ENCODE measurements around the gene TPT1. TPM values are rescaled to one million over a fixed set of nuclear protein-coding genes. Genes with fewer than 3 reads are reported as not detected.
A peak's percentile ranks its signal among the peaks of the same experiment; 100 is the strongest.

The TPT1 gene
- total RNA-seq, 2 experiments from 2014 or later = 3,408 to 3,964 TPM

DNA sequence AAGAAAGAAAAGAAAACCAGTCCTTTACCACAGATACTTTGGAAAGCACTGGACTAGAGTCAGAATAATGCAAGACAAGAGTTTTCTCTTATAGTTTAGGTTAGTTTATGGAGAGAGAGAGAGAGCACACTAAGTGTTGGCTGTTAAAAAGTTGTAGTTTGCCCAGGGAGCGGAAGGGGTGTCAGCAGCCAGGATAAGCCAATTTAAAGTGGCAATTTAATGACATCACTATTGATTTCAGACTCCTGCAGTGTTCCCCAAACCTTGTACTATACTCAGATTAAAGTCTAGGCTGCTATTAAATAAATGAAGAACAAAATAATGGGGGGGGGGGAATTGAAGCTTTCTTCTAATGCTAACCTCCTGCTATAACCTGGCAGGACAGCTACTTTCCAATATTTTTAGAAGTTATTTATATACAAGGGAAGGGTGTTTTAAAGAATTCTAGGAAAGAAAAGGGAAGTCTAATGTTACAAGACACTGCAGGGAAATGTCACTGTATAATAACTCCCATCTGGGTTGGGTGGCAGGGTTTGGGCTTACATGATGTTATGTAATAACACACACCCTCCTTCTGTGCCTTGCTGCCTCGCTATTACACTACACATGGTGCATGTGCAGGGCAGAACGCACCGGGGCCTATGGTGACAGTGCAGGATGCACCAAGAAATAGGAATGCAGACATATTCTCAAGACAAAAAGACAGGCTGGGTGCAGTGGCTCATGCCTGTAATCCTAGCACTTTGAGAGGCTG lies 19.9 kb downstream of the TPT1 start:
- no peak for ATAC-seq
- no peak for DNase-seq
- POLR2A ChIA-PET = no interaction called here
- H3K27ac Mint-ChIP-seq = no peak overlapping the region
- H3K4me1 Mint-ChIP-seq = peaks cover 9% of the 10 kb centered on the region
- H3K4me3 Mint-ChIP-seq = no peak overlapping the region
- H3K9me3 Mint-ChIP-seq (ENCODE audit: low read depth) = no peaks in the 10 kb centered on the region
- CTCF ChIA-PET = interaction anchor here (1.2 to 1.5 kb wide), 2 partner anchors 143 to 274 kb away, joined by 3 read pairs; no protein-coding TSS in a partner anchor
- intact Hi-C loops (cut with DNase I, micrococcal nuclease) = loop anchor here in 1 of 2 experiments (5.0 kb wide), 1 partner anchor 114 kb away; no protein-coding TSS in a partner anchor
- no peaks in the 10 kb centered on the region for H3K36me3 Mint-ChIP-seq (ENCODE audit: low read depth)
- H3K27me3 Mint-ChIP-seq = no peaks in the 10 kb centered on the region

GRCh38 chr13:45316996-45317395 lies 24.0 kb downstream of the TPT1 start:
- no peak overlapping the region for H3K27ac Mint-ChIP-seq
- no peak for ATAC-seq
- no peak for DNase-seq
- peaks cover 6% of the 10 kb centered on the region for H3K4me1 Mint-ChIP-seq
- no peaks in the 10 kb centered on the region for H3K36me3 Mint-ChIP-seq (ENCODE audit: low read depth)
- POLR2A ChIA-PET = no interaction called here
- no peaks in the 10 kb centered on the region for H3K27me3 Mint-ChIP-seq
- no peaks in the 10 kb centered on the region for H3K9me3 Mint-ChIP-seq (ENCODE audit: low read depth)
- no peak overlapping the region for H3K4me3 Mint-ChIP-seq
- CTCF ChIA-PET = no interaction called here
- intact Hi-C loops (cut with DNase I, micrococcal nuclease) = no loop called here

DNA sequence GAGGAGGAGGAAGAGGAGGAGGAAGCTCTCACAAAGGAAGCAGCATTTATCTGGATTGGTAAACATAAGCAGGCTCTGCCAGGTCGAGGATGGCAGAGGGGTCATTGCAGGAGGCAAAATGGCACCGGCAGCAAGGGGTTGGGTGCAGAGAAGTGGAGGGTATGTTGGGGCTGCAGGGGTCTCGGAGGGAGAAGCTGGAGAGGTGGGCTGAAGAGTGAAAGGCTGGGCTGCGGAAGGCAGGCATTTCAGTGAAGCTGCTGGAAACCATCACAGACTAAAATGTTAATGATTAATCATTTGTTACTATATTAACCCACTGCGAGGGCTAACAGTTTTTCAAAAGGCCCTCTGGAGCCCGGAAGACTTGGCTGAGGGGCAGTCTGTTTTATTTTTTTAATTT lies 24.6 kb downstream of the TPT1 start:
- DNase-seq = no peak
- intact Hi-C loops (cut with DNase I, micrococcal nuclease) = no loop called here
- no peaks in the 10 kb centered on the region for H3K9me3 Mint-ChIP-seq (ENCODE audit: low read depth)
- H3K27ac Mint-ChIP-seq = no peak overlapping the region
- ChIA-PET CTCF (no interaction called here), POLR2A (no interaction called here)
- no peak for ATAC-seq
- H3K4me3 Mint-ChIP-seq = no peak overlapping the region
- no peaks in the 10 kb centered on the region for H3K36me3 Mint-ChIP-seq (ENCODE audit: low read depth)
- H3K4me1 Mint-ChIP-seq = peaks cover 9% of the 10 kb centered on the region
- peaks cover 2% of the 10 kb centered on the region for H3K27me3 Mint-ChIP-seq

- H3K4me3 Mint-ChIP-seq = no peak overlapping the region
- no peak for DNase-seq
- peaks cover 15% of the 10 kb centered on the region for H3K4me1 Mint-ChIP-seq
- intact Hi-C loops (cut with DNase I, micrococcal nuclease) = no loop called here
- no peak for ATAC-seq
- POLR2A ChIA-PET = no interaction called here
- peaks cover 3% of the 10 kb centered on the region for H3K27me3 Mint-ChIP-seq
- no peaks in the 10 kb centered on the region for H3K9me3 Mint-ChIP-seq (ENCODE audit: low read depth)
- CTCF ChIA-PET = no interaction called here
- H3K36me3 Mint-ChIP-seq (ENCODE audit: low read depth) = no peaks in the 10 kb centered on the region
- no peak overlapping the region for H3K27ac Mint-ChIP-seq
Measured at GRCh38 chr13:45315520-45316167, 25.3 kb downstream of the TPT1 start.

DNA sequence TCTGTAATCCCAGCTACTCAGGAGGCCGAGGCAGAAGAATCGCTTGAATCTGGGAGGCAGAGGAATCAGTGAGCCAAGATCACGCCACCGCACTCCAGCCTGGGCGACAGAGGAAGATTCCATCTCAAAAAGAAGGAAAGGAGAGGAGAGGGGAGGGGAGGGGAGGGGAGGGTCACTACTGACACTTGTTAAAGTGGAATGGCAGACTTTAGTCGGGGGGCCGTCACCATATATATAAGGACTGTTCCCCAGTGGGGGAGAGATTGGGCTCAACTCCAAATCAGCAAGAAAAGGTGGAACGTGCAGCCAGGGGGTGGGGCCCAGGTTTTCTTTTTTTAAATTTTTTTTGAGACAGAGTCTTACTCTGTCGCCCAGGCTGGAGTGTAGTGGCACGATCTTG lies 26.2 kb downstream of the TPT1 start:
- Mint-ChIP-seq H3K36me3 (ENCODE audit: low read depth) (no peaks in the 10 kb centered on the region), H3K27ac (no peak overlapping the region), H3K9me3 (ENCODE audit: low read depth) (no peaks in the 10 kb centered on the region), H3K4me3 (no peak overlapping the region), H3K4me1 (peaks cover 16% of the 10 kb centered on the region), H3K27me3 (peaks cover 6% of the 10 kb centered on the region)
- intact Hi-C loops (cut with DNase I, micrococcal nuclease) = no loop called here
- DNase-seq = no peak
- ChIA-PET CTCF (interaction anchor here (0.6 kb wide), 1 partner anchor 9 kb away, joined by 3 read pairs; no protein-coding TSS in a partner anchor), POLR2A (no interaction called here)
- no peak for ATAC-seq

GRCh38 chr13:45310341-45311131 lies 30.4 kb downstream of the TPT1 start:
- intact Hi-C loops (cut with DNase I, micrococcal nuclease) = loop anchor here (2.0 kb wide), 4 partner anchors 20 to 392 kb away; partner anchors contain the start of gene TPT1 (in 1 of the 2)
- ChIA-PET POLR2A (no interaction called here), CTCF (interaction anchor here (0.6 to 5.6 kb wide), 7 partner anchors 12 to 524 kb away, joined by 3 to 88 read pairs (median 4); no protein-coding TSS in a partner anchor)
- Mint-ChIP-seq H3K36me3 (ENCODE audit: low read depth) (no peaks in the 10 kb centered on the region), H3K9me3 (ENCODE audit: low read depth) (no peaks in the 10 kb centered on the region), H3K4me3 (peak overlapping the region; percentile 68), H3K27me3 (peaks cover 13% of the 10 kb centered on the region), H3K27ac (peak overlapping the region; percentile 65), H3K4me1 (peaks cover 20% of the 10 kb centered on the region)
- ATAC-seq (no peak), DNase-seq (no peak)

DNA sequence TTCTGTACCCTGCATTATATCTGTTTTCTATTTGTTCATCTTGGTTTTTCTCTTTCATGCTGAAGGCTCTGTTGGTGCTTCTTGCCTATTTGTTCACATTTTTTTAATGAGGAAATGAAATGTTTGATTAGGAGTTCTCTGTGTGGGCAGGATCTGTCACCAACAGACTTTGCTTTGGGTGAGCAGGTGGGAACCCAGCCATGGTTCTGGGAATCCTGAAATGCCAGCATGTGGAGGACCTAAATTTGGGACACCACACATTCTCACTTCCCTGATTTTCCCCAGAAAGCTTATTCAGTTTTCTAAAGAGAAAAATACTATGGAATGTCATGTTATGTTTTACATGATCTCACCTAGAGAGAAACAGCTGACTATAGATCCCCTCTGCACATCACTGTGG lies 34.0 kb downstream of the TPT1 start:
- Mint-ChIP-seq H3K4me1 (peaks cover 19% of the 10 kb centered on the region), H3K9me3 (ENCODE audit: low read depth) (no peaks in the 10 kb centered on the region), H3K36me3 (ENCODE audit: low read depth) (no peaks in the 10 kb centered on the region), H3K4me3 (no peak overlapping the region), H3K27ac (no peak overlapping the region), H3K27me3 (peaks cover 13% of the 10 kb centered on the region)
- no peak for ATAC-seq
- intact Hi-C loops (cut with DNase I, micrococcal nuclease) = loop anchor here in 1 of 2 experiments (10.0 kb wide), 1 partner anchor 1402 kb away; no protein-coding TSS in a partner anchor
- DNase-seq = no peak
- ChIA-PET POLR2A (no interaction called here), CTCF (interaction anchor here (1.1 to 5.6 kb wide), 5 partner anchors 9 to 277 kb away, joined by 3 to 88 read pairs (median 3); no protein-coding TSS in a partner anchor)

DNA sequence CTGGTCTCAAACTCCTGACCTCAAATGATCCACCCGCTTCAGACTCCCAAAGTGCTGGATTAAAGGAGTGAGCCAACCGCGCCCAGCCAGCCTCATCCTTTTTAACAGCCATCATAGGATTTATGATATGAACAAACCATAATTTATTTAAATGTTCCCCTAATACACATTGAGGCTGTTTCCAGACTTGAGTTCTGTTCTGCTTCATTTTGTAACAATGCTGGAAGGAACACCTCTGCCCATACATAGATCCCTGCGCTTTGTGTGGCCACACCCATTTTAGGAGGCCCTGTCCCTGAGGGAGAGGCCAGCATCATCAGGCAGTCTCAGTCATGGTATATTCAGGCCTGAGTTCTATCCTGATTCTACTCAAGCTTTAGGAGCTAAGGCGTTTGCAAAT lies 35.9 kb downstream of the TPT1 start:
- ATAC-seq (no peak), DNase-seq (no peak)
- intact Hi-C loops (cut with DNase I, micrococcal nuclease) = loop anchor here in 1 of 2 experiments (10.0 kb wide), 1 partner anchor 1400 kb away; no protein-coding TSS in a partner anchor
- Mint-ChIP-seq H3K4me3 (no peak overlapping the region), H3K4me1 (peaks cover 5% of the 10 kb centered on the region), H3K36me3 (ENCODE audit: low read depth) (no peaks in the 10 kb centered on the region), H3K9me3 (ENCODE audit: low read depth) (no peaks in the 10 kb centered on the region), H3K27me3 (peaks cover 6% of the 10 kb centered on the region), H3K27ac (no peak overlapping the region)
- POLR2A ChIA-PET = no interaction called here
- CTCF ChIA-PET = interaction anchor here (5.6 kb wide), 1 partner anchor 258 kb away, joined by 88 read pairs; no protein-coding TSS in a partner anchor

DNA sequence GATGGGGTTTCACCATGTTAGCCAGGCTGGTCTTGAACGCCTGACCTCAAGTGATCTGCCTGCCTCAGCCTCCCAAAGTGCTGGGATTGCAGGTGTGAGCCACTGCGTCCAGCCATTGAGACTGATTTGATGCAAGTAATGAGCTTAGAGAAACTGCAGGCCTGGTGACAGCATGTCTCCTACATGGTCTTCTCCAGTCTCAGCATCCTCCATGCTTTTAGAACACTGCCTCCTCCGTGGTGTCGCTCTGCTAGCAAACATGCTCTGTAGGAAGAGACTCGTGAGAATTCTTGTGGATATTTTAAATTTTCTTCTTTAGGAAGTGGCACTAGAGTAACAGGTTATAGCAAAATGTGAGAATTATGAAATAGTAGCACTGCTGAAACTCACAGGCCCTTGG lies 37.1 kb downstream of the TPT1 start:
- POLR2A ChIA-PET = no interaction called here
- no peaks in the 10 kb centered on the region for H3K36me3 Mint-ChIP-seq (ENCODE audit: low read depth)
- no peak overlapping the region for H3K27ac Mint-ChIP-seq
- no peak overlapping the region for H3K4me3 Mint-ChIP-seq
- intact Hi-C loops (cut with DNase I, micrococcal nuclease) = loop anchor here in 1 of 2 experiments (10.0 kb wide), 1 partner anchor 1399 kb away; no protein-coding TSS in a partner anchor
- CTCF ChIA-PET = interaction anchor here (1.1 to 2.4 kb wide), 3 partner anchors 19 to 257 kb away, joined by 3 to 12 read pairs (median 4); no protein-coding TSS in a partner anchor
- peaks cover 1% of the 10 kb centered on the region for H3K27me3 Mint-ChIP-seq
- ATAC-seq (no peak), DNase-seq (no peak)
- H3K4me1 Mint-ChIP-seq = peaks cover 3% of the 10 kb centered on the region
- H3K9me3 Mint-ChIP-seq (ENCODE audit: low read depth) = no peaks in the 10 kb centered on the region

DNA sequence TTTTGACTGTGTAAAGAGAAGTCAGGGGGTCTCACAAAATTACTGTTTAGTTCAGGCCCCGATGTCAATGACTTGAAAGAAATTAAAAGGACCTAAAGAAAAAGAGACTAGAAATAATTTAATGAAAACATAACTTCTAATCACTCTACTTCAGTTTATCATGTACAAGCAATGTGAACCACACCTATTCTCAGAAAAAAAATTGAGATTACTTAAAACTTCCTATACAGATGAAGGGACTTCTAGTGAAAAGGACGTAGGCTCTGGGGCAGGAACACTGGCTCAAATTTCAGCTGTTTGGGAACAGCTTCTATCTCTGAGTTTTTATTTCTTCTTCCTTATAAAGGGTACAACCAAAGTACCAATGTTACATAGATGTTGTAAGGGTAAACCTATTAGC lies 38.0 kb downstream of the TPT1 start:
- H3K4me1 Mint-ChIP-seq = peaks cover 11% of the 10 kb centered on the region

DNA sequence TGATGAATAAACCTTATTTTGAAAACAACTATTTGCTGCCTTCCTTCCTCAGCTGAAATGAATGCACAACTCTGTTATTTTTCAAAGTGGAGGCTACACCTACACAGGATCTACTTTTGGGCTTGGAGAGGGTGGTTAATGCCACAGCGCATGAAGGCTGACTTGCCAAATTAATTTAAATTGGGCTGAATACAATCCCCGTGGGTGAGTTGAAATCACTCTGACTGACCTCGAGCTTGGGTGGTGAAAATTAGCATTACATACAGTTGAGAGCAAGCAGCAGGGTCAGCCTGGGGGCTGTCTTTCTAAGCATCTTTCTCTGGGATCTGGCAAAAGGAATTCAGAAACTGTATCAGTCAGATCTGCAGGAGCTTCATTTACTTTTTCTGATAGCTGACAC lies 38.5 kb downstream of the TPT1 start:
- Mint-ChIP-seq H3K27ac (no peak overlapping the region), H3K36me3 (ENCODE audit: low read depth) (peaks cover 1% of the 10 kb centered on the region), H3K9me3 (ENCODE audit: low read depth) (no peaks in the 10 kb centered on the region), H3K4me3 (no peak overlapping the region), H3K4me1 (peaks cover 16% of the 10 kb centered on the region), H3K27me3 (peaks cover 1% of the 10 kb centered on the region)
- no peak for DNase-seq
- intact Hi-C loops (cut with DNase I, micrococcal nuclease) = loop anchor here in 1 of 2 experiments (10.0 kb wide), 1 partner anchor 1398 kb away; no protein-coding TSS in a partner anchor
- ATAC-seq = no peak
- ChIA-PET CTCF (interaction anchor here (0.7 to 2.4 kb wide), 4 partner anchors 55 to 261 kb away, joined by 3 to 12 read pairs (median 6); no protein-coding TSS in a partner anchor), POLR2A (no interaction called here)

More for the DNA sequence above, 38.0 kb downstream of the TPT1 start:
- ChIA-PET CTCF (interaction anchor here (0.7 to 2.4 kb wide), 4 partner anchors 56 to 262 kb away, joined by 3 to 12 read pairs (median 6); no protein-coding TSS in a partner anchor), POLR2A (no interaction called here)
- H3K36me3 Mint-ChIP-seq (ENCODE audit: low read depth) = no peaks in the 10 kb centered on the region
- no peak for ATAC-seq
- H3K4me3 Mint-ChIP-seq = no peak overlapping the region
- no peak overlapping the region for H3K27ac Mint-ChIP-seq
- peaks cover 1% of the 10 kb centered on the region for H3K27me3 Mint-ChIP-seq
- H3K9me3 Mint-ChIP-seq (ENCODE audit: low read depth) = no peaks in the 10 kb centered on the region
- no peak for DNase-seq
- intact Hi-C loops (cut with DNase I, micrococcal nuclease) = loop anchor here in 1 of 2 experiments (10.0 kb wide), 1 partner anchor 1398 kb away; no protein-coding TSS in a partner anchor

All from activated CD4-positive, alpha-beta T cell treated with anti-CD3 and anti-CD28 coated beads for 36 hours (primary cell).